ENCODE data around the gene MRPL28.
"Not testable (repeated sequence)": the region's sequence is repeated elsewhere in the genome, so short reads cannot be mapped to it uniquely, and the experiment has no call there.

MRPL28 gene

DNA sequence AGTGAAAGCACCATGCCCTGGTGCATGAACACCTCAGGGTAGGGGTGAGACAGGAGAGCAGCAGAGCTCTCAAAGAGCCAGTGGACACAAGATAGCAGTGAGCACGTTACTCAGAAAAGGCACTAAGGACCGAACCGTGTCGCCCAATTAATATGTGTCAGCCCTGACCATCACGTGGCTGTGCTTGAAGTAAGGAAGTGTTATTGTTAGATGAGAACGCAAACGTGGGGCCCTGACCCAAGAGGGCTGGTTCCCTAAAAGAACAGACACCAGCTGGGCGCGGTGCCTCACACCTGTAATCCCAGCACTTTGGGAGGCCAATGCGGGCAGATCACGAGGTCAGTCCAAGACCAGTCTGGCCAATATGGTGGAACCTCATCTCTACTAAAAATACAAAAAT is 34.1 kb downstream of the MRPL28 start:
- no peak overlapping the region for H3K4me3 ChIP-seq (ENCODE audit: control insufficient read depth, low read depth, low read length)
- TF ChIP-seq, protein P1, sequence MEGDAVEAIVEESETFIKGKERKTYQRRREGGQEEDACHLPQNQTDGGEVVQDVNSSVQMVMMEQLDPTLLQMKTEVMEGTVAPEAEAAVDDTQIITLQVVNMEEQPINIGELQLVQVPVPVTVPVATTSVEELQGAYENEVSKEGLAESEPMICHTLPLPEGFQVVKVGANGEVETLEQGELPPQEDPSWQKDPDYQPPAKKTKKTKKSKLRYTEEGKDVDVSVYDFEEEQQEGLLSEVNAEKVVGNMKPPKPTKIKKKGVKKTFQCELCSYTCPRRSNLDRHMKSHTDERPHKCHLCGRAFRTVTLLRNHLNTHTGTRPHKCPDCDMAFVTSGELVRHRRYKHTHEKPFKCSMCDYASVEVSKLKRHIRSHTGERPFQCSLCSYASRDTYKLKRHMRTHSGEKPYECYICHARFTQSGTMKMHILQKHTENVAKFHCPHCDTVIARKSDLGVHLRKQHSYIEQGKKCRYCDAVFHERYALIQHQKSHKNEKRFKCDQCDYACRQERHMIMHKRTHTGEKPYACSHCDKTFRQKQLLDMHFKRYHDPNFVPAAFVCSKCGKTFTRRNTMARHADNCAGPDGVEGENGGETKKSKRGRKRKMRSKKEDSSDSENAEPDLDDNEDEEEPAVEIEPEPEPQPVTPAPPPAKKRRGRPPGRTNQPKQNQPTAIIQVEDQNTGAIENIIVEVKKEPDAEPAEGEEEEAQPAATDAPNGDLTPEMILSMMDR (IDR thresholded peaks at IDR 0.05; ENCODE audit: control insufficient read depth, insufficient read depth, low read depth, low read length, missing control alignments): no peak
- DNase-seq (ENCODE audit: low read depth): no peak

- not testable (repeated sequence) for DNase-seq (ENCODE audit: low read depth); H3K4me3 ChIP-seq (ENCODE audit: control insufficient read depth, low read depth, low read length)
These were observed 35.3 kb downstream of the MRPL28 start for GRCh38 chr16:334861-335632.

GRCh38 chr16:334164-334832 is 36.0 kb downstream of the MRPL28 start:
- H3K4me3 ChIP-seq (ENCODE audit: control insufficient read depth, low read depth, low read length); DNase-seq (ENCODE audit: low read depth): not testable (repeated sequence)

GRCh38 chr16:333406-334094 is 36.8 kb downstream of the MRPL28 start:
- TF ChIP-seq, protein P1 (IDR thresholded peaks at IDR 0.05; ENCODE audit: control insufficient read depth, insufficient read depth, low read depth, low read length, missing control alignments): no peak
- no peak overlapping the region for H3K4me3 ChIP-seq (ENCODE audit: control insufficient read depth, low read depth, low read length)
- no peak for DNase-seq (ENCODE audit: low read depth)

DNA sequence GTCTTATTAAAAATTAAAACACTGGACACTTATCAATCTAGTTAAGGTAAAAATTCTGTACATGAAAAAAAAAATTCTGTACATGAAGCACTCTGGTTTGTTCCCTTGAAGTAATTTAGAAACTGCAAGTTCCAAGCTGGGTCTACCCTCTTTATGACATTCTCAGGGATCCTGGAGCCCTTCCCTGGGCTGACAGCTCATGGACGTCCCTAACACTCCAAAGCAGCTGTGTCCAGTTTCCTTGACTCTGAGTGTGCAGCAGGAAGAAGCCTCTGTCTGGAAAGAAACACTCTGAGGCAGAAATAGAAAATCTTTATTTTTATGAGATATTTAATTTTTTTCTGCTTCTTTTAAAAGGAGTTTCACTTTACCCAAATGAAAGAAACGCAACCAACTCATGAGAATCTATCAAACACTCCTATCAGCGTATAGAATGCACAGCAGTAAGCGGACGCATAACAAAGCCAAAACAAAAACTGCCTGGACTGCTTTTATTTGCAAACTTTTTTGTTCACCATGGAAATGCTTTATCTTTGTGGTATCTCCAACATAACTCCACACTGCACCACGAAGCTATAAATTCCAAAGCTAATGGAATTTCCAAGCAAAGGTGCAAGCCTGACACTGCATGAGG is 39.0 kb downstream of the MRPL28 start:
- not testable (repeated sequence) for DNase-seq (ENCODE audit: low read depth); H3K4me3 ChIP-seq (ENCODE audit: control insufficient read depth, low read depth, low read length)

- no peak for DNase-seq (ENCODE audit: low read depth)
- TF ChIP-seq, protein P1 (IDR thresholded peaks at IDR 0.05; ENCODE audit: control insufficient read depth, insufficient read depth, low read depth, low read length, missing control alignments): no peak
- H3K4me3 ChIP-seq (ENCODE audit: control insufficient read depth, low read depth, low read length): no peak overlapping the region
These were observed 39.6 kb downstream of the MRPL28 start for GRCh38 chr16:330741-331140.

- TF ChIP-seq, protein P1 (IDR thresholded peaks at IDR 0.05; ENCODE audit: control insufficient read depth, insufficient read depth, low read depth, low read length, missing control alignments): no peak
- no peak for DNase-seq (ENCODE audit: low read depth)
- no peak overlapping the region for H3K4me3 ChIP-seq (ENCODE audit: control insufficient read depth, low read depth, low read length)
These were observed 44.8 kb downstream of the MRPL28 start for GRCh38 chr16:325375-326145.

All from AG09309 (cell line).